HG02623 (cell line): ENCODE data around the gene NMT1.
A peak's percentile ranks its signal among the peaks of the same experiment; 100 is the strongest.
"Not testable (repeated sequence)": the region's sequence is repeated elsewhere in the genome, so short reads cannot be mapped to it uniquely, and the experiment has no call there.

Experiments
- ATAC-seq: cut with Tn5 transposase; IDR thresholded peaks from one replicate; pipeline ENCODE4 v1.9.1; 2021; ENCODE audit warnings: moderate library complexity; ENCODE audit not compliant: unreplicated experiment

The NMT1 gene

GRCh38 chr17:45036691-45037090 is 24.4 kb upstream of the NMT1 start:
- ATAC-seq, result no peak

DNA sequence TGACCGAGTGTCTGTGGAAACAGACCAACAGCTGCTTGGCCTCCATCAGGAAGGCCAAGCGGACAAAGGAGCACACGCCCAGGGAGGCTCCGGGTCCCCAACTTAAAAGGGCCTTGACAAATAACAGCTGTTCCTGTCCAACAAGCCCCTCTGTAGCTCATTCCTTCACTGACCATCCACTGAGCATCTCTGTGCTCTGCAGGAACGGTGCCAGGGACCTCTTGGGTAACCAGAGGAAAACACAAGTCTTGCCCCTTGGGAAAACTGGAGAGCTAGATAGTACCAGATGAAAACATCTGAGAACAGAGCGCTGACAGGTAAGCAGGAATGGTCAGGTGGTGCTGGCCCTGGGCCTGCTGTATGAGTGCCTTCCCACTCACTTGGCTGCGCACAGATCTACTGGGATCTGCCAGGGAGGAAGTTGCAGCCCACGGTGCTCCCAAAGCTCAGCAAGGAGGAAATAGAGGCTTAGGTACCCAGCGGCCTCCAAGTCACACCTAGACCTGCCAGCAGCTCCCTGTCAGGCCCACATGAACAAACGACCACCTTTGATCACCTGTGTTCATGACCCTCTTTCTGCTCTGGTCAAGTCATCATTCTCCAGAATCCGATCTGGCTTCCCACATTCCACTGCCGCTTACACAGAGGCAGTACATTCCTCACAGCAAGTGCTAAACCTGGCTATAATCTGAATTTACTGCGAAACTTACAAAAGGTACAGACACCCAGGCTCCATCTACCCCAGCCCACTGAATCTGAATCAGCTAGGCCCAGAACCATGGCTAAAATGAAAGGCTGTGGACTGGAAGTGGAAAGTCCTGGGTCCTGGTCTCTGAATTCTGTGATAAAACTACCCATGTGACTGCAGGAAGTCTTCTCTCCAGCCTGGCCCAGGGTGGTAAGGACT is 22.1 kb upstream of the NMT1 start:
- ATAC-seq, result no peak

DNA sequence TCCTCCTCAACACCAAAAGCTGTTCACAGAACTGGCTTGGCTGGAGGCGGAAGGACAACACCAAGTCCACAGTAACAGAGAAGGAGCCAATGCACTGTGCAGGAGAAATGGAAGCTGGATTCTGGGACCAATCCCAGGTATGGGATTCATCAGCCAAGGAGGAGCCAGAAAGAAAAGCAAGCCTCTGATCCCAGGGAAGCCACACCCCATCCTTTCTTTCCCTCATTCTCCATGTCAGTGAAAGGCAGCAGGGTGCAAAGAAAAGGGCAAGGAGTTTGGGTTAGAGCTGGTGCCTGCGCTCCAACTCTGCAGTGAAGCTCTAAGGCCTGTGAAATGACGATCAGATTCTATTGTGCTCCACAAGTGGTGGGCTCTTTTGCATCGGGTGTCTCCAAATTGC is 20.7 kb upstream of the NMT1 start:
- ATAC-seq, result no peak

DNA sequence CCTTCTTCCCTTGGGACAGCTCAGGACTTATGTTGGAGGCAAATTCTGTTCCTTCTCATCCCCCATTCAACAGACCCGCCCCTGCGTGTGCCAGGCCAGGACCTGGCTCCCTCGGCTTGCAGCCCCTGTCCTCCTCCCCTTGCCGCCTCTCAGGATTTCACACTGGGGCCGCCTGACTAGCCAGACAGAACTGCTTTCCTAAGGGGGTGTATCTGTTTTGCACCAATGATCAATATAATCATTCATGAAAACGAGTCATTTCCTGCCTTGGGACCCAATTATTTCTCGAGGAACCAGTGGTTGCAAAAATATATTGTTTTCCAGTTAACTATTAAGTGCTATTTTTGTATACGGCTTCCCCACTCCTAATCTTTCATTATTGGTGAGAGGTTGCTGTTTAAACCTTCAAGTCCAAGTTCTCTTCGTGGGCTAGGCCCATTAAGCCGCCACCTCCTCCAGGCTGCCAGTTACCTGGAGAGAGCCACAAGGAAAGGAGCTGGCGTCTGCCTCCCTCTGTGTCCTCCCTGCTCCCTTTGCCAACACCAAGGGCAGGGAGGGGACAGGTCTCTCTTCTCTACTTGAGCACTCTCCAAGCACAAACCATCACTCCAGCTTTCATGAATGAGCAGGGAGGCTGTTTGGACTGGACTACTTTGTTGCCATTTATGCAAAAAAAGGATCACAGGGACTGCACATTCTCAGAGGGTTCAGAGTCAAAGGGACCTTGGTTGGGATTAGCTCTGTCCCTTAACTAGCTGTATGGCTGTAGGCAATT is 18.6 kb upstream of the NMT1 start:
- no peak for ATAC-seq

GRCh38 chr17:45043813-45044540 is 17.1 kb upstream of the NMT1 start:
- ATAC-seq, result no peak

GRCh38 chr17:45046537-45047125 is 14.5 kb upstream of the NMT1 start:
- no peak for ATAC-seq

DNA sequence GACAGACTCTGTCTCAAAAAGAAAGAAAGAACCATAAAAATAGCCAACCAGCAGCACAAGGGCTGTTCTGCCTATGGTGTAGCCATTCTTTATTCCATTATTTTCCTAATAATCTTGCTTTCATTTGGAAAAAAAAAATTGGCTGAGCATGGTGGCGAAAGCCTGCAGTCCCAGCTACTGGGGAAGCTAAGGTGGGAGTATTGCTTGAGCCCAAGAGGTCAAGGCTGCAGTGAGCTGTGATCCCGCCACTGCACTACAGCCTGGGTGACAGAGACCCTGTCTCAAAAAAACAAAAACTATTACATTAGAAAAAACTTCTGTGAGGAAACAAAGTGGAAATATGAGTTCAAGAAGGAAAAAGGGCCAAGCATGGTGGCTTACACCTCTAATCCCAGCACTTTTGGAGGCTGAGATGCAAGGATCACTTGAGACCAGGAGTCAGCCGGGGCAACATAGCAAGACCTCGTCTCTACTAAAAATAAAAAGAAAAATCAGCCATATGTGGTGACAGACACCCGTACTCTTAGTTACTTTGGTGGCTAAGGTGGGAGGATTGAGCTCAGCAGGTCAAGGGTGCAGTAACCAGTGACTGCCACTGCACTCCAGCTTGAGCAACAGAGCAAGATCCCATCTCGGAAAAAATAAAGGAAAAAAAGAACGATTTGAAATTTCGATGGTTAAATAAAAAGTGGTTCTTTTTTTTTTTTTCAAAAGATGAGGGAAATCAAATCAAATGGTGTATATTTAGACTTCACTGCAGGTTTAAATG is 12.1 kb upstream of the NMT1 start:
- no peak for ATAC-seq

GRCh38 chr17:45050481-45051059 is 10.5 kb upstream of the NMT1 start:
- ATAC-seq, result no peak

- ATAC-seq, result peak; percentile 89
Measured at GRCh38 chr17:45051060-45051719, 9.9 kb upstream of the NMT1 start, which contains the start of gene DCAKD. DCAKD (minus strand) TSS chr17:45051632; CDS start chr17:45034885, 16,747 bp downstream.

- ATAC-seq, result not testable (repeated sequence)
Measured at GRCh38 chr17:45051720-45052051, 9.4 kb upstream of the NMT1 start.

GRCh38 chr17:45052052-45052772 is 8.9 kb upstream of the NMT1 start:
- no peak for ATAC-seq

- ATAC-seq, result no peak
Measured at GRCh38 chr17:45060382-45060796, 728 bp upstream of the NMT1 start.

- ATAC-seq, result no peak
Measured at GRCh38 chr17:45061606-45062205, 589 bp downstream of the NMT1 start.

GRCh38 chr17:45063198-45063597 is 2.1 kb downstream of the NMT1 start:
- no peak for ATAC-seq

DNA sequence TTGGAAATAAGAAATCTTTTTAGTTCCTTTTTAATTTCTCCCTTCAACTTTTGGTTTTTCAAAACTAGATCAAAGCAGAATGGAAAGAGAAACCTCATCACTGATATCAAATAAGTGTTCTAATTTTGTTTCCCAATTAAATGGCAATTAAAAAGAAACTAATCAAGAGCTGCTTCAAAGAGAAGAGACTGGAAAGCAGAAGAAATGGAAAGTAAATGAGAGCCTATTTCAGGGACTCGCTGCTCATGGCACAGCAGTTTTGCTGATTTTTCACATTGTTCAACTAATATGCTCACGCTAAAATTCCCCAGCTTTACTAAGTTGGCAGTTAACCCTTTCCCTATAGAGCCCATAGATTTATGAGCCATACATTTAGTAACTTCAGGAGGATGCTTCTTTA is 6.5 kb downstream of the NMT1 start:
- no peak for ATAC-seq

GRCh38 chr17:45070001-45070400 is 8.9 kb downstream of the NMT1 start:
- ATAC-seq, result no peak

- no peak for ATAC-seq
Measured at GRCh38 chr17:45070809-45071208, 9.7 kb downstream of the NMT1 start.

- ATAC-seq, result no peak
Measured at GRCh38 chr17:45073414-45074070, 12.4 kb downstream of the NMT1 start.
